DND-41 (cell line): Measurements from ENCODE around the gene PSMG1.

Experiments
- ATAC-seq: fragments of 200-7000 bp; cut with Tn5 transposase; 3 replicates; pipeline ENCODE4 v1.9.1; 2021; ENCODE audit warnings: low read depth; ENCODE audit not compliant: insufficient read depth
- DNase-seq: peaks from one replicate; pipeline ENCODE4 v3.0.0-alpha.2; 2020
- H2AFZ ChIP-seq: 2 replicates; pipeline ENCODE4 v1.6.0; 2012; ENCODE audit warnings: low read depth, low read length
- H3K27ac ChIP-seq: 2 replicates; pipeline ENCODE4 v1.5.1; 2012; ENCODE audit warnings: low read length, inconsistent platforms
- H3K27me3 ChIP-seq: fragments of 200-600 bp; sonication (generic); 2 replicates; pipeline ENCODE4 v1.6.0; 2012; ENCODE audit warnings: low read length, mild to moderate bottlenecking, inconsistent platforms; ENCODE audit not compliant: insufficient read depth, poor library complexity
- H3K36me3 ChIP-seq: 2 replicates; pipeline ENCODE4 v1.5.1; 2012; ENCODE audit warnings: low read length, inconsistent platforms; ENCODE audit not compliant: insufficient read depth
- H3K4me1 ChIP-seq: 2 replicates; pipeline ENCODE4 v1.5.1; 2012; ENCODE audit warnings: mild to moderate bottlenecking, low read length; ENCODE audit not compliant: insufficient read depth
- H3K4me2 ChIP-seq: 2 replicates; pipeline ENCODE4 v1.6.0; 2012; ENCODE audit warnings: mild to moderate bottlenecking, moderate library complexity, low read length, inconsistent platforms; ENCODE audit not compliant: insufficient read depth
- H3K4me3 ChIP-seq, 2 experiments: fragments of 200-600 bp in 1 of 2; shearing (Covaris generic) in 1 of 2; 2 replicates each; pipeline ENCODE4 v1.5.1; 2012 to 2016; ENCODE audit warnings: inconsistent platforms in 2 of 2, low read length in 2 of 2, mild to moderate bottlenecking in 2 of 2, low read depth in 1 of 2, moderate library complexity in 1 of 2
- H3K79me2 ChIP-seq: 2 replicates; pipeline ENCODE4 v1.6.0; 2012; ENCODE audit warnings: low read length, inconsistent platforms; ENCODE audit not compliant: insufficient read depth
- H3K9ac ChIP-seq: 2 replicates; pipeline ENCODE4 v1.6.0; 2012; ENCODE audit warnings: low read depth, mild to moderate bottlenecking, inconsistent platforms, low read length, moderate library complexity
- H3K9me3 ChIP-seq: 2 replicates; pipeline ENCODE4 v1.5.1; 2012; ENCODE audit warnings: low read length, moderate library complexity, mild to moderate bottlenecking, inconsistent platforms; ENCODE audit not compliant: insufficient read depth, severe bottlenecking
- H4K20me1 ChIP-seq: 2 replicates; pipeline ENCODE4 v1.6.0; 2012; ENCODE audit warnings: low read length; ENCODE audit not compliant: insufficient read depth
- EZH2 ChIP-seq: IDR thresholded peaks from 3 replicates; pipeline ENCODE4 v1.6.1; 2012; ENCODE audit warnings: borderline replicate concordance, low read depth, mild to moderate bottlenecking, moderate library complexity, low read length, inconsistent platforms; ENCODE audit not compliant: severe bottlenecking
- TF ChIP-seq, protein P1 (sequence below): IDR thresholded peaks from 2 replicates; pipeline ENCODE4 v1.5.1; 2012; ENCODE audit warnings: borderline replicate concordance, low read length, moderate library complexity, mild to moderate bottlenecking; ENCODE audit not compliant: poor library complexity, severe bottlenecking; ENCODE audit errors: extremely low read depth

Gene PSMG1

DNA sequence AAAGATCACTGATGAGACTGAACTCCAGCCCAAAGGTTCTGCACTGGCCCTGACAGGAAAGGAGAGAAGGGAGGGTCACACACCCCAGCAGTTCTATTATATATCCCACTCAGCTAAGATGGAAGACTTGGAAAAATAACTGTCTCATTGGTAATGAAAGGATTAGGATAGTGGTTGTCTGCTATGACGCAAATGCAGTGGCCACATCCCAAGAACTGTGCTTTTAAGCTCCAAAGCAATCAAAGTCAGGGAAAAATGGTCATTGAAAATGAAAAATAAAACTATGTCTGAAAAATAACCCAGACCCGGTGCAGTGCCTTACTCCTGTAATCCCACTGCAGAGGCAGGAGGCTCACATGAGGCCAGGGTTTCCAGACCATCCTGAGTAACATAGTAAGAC lies 31.0 kb downstream of the PSMG1 start:
- H3K27ac ChIP-seq, result no peak overlapping the region
- H3K36me3 ChIP-seq, result no peaks in the 10 kb centered on the region
- H3K79me2 ChIP-seq, result no peaks in the 10 kb centered on the region
- no peak overlapping the region for H3K4me2 ChIP-seq
- no peak for DNase-seq
- H3K9me3 ChIP-seq, result no peaks in the 10 kb centered on the region
- no peaks in the 10 kb centered on the region for H3K27me3 ChIP-seq
- H2AFZ ChIP-seq, result no peak overlapping the region
- TF ChIP-seq EZH2, result no peak
- TF ChIP-seq, protein P1, sequence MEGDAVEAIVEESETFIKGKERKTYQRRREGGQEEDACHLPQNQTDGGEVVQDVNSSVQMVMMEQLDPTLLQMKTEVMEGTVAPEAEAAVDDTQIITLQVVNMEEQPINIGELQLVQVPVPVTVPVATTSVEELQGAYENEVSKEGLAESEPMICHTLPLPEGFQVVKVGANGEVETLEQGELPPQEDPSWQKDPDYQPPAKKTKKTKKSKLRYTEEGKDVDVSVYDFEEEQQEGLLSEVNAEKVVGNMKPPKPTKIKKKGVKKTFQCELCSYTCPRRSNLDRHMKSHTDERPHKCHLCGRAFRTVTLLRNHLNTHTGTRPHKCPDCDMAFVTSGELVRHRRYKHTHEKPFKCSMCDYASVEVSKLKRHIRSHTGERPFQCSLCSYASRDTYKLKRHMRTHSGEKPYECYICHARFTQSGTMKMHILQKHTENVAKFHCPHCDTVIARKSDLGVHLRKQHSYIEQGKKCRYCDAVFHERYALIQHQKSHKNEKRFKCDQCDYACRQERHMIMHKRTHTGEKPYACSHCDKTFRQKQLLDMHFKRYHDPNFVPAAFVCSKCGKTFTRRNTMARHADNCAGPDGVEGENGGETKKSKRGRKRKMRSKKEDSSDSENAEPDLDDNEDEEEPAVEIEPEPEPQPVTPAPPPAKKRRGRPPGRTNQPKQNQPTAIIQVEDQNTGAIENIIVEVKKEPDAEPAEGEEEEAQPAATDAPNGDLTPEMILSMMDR, result no peak
- H3K4me1 ChIP-seq, result no peaks in the 10 kb centered on the region
- H3K4me3 ChIP-seq, result no peak overlapping the region
- H4K20me1 ChIP-seq, result no peaks in the 10 kb centered on the region
- H3K9ac ChIP-seq, result no peak overlapping the region
- ATAC-seq, result no peak

DNA sequence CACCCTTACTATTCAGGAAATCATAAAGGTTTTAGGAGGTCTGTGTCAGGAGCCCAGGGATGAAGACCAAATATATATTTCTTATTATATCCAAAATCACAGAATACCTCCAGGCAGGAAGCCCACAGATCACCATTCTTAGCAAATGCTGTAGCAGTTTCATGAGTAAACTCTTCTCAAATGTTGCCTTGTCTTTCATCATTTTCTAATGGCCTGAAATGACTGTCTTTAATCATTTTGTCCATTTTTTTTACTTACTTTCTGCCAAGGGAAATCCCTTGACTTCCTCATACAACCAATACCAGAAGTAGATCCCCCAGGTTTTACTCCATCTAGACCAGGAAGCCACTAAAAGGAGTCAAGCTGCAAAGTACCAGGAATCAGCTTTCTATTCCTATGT lies 32.4 kb downstream of the PSMG1 start:
- H3K4me1 ChIP-seq, result no peaks in the 10 kb centered on the region
- no peaks in the 10 kb centered on the region for H3K27me3 ChIP-seq
- no peak overlapping the region for H3K4me3 ChIP-seq
- no peak overlapping the region for H3K9ac ChIP-seq
- no peak overlapping the region for H3K27ac ChIP-seq
- no peaks in the 10 kb centered on the region for H3K36me3 ChIP-seq
- H3K4me2 ChIP-seq, result no peak overlapping the region
- DNase-seq (no peak), ATAC-seq (no peak)
- no peaks in the 10 kb centered on the region for H4K20me1 ChIP-seq
- no peak for TF ChIP-seq EZH2
- TF ChIP-seq, protein P1, result no peak
- H2AFZ ChIP-seq, result no peak overlapping the region
- H3K79me2 ChIP-seq, result no peaks in the 10 kb centered on the region
- no peaks in the 10 kb centered on the region for H3K9me3 ChIP-seq

- Histone ChIP-seq H3K9me3 (no peaks in the 10 kb centered on the region), H3K4me1 (no peaks in the 10 kb centered on the region), H3K4me3 (no peak overlapping the region), H3K4me2 (no peak overlapping the region), H3K79me2 (no peaks in the 10 kb centered on the region), H2AFZ (no peak overlapping the region), H3K9ac (no peak overlapping the region), H3K27me3 (no peaks in the 10 kb centered on the region), H3K36me3 (no peaks in the 10 kb centered on the region), H4K20me1 (no peaks in the 10 kb centered on the region), H3K27ac (no peak overlapping the region)
- TF ChIP-seq, protein P1, result no peak
- no peak for TF ChIP-seq EZH2
- ATAC-seq, result no peak
- DNase-seq, result no peak
Observed at GRCh38 chr21:39150316-39150715, 32.9 kb downstream of the PSMG1 start.

DNA sequence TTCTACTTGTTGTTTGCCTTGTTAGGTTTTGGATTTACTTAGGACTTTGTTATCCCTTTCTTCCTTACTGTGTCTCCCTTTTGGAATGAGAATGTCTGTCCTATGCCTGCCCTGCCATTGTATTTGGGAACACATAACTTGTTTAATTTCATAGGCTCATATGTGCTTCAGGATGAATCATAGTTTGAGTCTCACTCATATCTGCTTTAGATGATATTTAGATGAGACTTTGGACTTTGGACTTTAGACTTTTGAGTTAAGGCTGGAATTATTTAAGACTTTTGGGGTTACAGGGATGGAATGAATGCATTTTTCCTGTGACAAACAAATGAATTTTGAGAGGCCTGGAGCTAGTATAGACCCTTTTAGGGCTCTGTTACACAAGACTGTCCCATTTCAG lies 33.4 kb downstream of the PSMG1 start:
- Histone ChIP-seq H4K20me1 (no peaks in the 10 kb centered on the region), H3K4me2 (no peak overlapping the region), H3K27ac (no peak overlapping the region), H3K79me2 (no peaks in the 10 kb centered on the region), H3K4me3 (no peak overlapping the region), H3K9ac (no peak overlapping the region), H3K36me3 (no peaks in the 10 kb centered on the region), H2AFZ (no peak overlapping the region), H3K9me3 (no peaks in the 10 kb centered on the region), H3K27me3 (no peaks in the 10 kb centered on the region), H3K4me1 (no peaks in the 10 kb centered on the region)
- TF ChIP-seq, protein P1, result no peak
- TF ChIP-seq EZH2, result no peak
- ATAC-seq, result no peak
- DNase-seq, result no peak
